Embryonic facial prominence (tissue), 1 donor: ENCODE measurements around the gene FHIT.
"Not testable (repeated sequence)": the region's sequence is repeated elsewhere in the genome, so short reads cannot be mapped to it uniquely, and the experiment has no call there.

Experiments
- DNase-seq: peaks from one replicate; pipeline ENCODE4 v3.0.0-alpha.2; 2016; ENCODE audit errors: extremely low spot score

FHIT gene

GRCh38 chr3:60989626-60990441 is 261.4 kb downstream of the FHIT start:
- DNase-seq = no peak

DNA sequence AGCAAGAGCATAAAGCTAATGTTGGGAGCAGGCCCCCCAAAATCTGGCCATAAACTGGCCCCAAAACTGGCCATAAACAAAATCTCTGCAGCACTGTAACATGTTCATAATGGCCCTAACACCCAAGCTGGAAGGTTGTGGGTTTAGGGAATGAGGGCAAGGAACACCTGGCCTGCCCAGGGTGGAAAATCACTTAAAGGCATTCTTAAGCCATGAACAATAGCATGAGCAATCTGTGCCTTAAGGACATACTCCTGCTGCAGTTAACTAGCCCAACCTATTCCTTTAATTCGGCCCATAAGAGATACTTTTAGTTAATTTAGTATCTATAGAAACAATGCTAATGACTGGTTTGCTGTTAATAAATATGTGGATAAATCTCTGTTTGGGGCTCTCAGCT is 264.1 kb downstream of the FHIT start:
- DNase-seq = not testable (repeated sequence)

GRCh38 chr3:60986552-60986951 is 264.7 kb downstream of the FHIT start:
- no peak for DNase-seq

DNA sequence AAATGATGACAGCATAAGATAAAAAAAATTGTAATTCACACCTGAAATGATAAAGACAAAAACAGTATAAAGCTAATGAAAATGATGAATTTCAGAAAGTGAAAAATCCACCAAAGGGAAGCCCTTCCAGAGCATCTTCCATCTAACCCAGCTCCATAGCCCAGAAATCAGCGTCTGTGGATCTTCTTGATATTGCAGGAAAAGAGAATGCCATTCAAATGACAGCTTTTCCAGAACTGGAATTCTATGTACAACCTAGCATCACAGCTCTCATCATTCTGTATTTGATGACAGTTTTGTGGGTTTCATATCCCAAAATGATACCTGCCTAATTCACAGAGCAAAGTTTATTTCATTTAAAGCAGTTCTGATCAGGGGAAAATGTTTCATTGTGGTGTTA is 267.3 kb downstream of the FHIT start:
- no peak for DNase-seq

- no peak for DNase-seq
Measured at GRCh38 chr3:60980342-60980692, 270.9 kb downstream of the FHIT start.

- DNase-seq = no peak
Measured at GRCh38 chr3:60979461-60980341, 271.6 kb downstream of the FHIT start.

GRCh38 chr3:60973321-60973720 is 277.9 kb downstream of the FHIT start:
- DNase-seq = no peak

GRCh38 chr3:60972599-60972998 is 278.7 kb downstream of the FHIT start:
- DNase-seq = no peak

- no peak for DNase-seq
Measured at GRCh38 chr3:60970850-60971249, 280.4 kb downstream of the FHIT start.

GRCh38 chr3:60967141-60967540 is 284.1 kb downstream of the FHIT start:
- no peak for DNase-seq

- no peak for DNase-seq
Measured at GRCh38 chr3:60957541-60957940, 293.7 kb downstream of the FHIT start.

DNA sequence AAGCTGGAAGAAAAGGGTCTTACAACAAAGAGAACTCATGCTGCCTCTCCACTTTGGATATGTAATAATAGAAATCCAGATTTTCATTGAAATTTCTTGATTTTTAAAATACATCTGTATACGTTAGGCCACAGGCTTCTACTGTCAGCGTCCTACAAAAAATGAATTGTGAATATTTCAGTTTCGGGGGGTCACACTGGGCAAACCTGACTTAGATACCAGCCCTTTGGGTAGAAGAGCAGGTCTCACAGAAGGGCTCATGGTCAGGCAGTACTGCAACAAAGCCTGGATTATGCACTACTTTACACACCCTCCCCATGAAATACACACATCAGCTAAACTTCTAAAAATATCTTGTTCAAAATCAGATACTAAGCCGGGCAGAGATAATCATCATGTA is 294.5 kb downstream of the FHIT start:
- no peak for DNase-seq

DNA sequence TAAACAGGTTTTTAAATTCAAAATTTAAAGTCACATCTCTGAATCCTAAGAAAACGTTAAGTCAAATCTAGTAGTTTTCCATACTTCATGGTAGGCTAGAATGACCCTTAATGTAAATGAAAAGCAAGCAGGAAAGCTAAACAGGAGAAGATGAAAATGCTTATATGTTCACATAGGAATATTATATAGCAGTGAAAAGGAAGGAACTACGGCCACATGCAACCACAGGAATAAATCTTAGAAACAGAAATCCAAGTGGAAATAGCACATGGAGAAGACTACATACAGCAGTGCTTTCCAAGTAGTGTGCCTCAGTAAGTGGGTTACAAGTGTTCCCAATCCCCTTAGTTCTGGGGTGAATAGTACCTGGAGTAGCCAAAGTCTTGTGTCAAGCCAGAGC is 296.2 kb downstream of the FHIT start:
- no peak for DNase-seq

DNA sequence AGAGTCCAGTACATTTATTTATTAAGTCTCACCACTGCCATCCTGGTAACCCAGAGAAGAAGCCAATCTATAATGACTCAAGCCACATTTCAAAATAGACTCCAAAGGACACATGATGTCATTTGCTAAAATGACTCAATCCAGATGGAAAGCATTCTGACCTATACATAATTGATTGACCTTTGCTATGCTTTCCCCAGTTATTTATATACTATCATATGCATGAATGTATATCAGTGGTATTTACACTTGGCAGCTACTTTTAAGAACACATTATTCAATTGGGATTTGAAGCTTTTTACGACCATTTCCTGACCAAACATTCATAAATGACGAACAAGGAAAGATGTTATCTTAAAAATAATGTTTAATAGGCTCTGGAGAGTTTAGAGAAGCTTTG is 297.2 kb downstream of the FHIT start:
- peak; percentile 12 for DNase-seq

DNA sequence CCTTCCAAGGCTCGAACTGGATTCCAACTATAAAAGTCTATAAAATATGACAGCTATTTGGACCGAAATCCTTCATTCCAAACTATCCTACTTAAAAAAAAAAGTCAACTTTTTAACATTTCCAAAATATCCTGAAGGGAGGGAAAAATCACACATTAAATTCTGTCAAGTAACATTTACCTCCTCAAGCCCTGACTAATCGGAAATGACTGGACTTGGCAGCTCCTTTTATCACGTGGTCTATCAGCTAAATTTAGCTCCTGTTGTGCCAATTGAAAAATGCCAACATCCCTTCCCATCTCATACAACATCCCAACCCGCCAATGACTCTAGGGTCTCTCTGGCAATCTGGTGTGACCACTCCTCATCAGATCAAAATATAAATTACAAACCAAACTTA is 297.9 kb downstream of the FHIT start:
- DNase-seq = peak; percentile 14

DNA sequence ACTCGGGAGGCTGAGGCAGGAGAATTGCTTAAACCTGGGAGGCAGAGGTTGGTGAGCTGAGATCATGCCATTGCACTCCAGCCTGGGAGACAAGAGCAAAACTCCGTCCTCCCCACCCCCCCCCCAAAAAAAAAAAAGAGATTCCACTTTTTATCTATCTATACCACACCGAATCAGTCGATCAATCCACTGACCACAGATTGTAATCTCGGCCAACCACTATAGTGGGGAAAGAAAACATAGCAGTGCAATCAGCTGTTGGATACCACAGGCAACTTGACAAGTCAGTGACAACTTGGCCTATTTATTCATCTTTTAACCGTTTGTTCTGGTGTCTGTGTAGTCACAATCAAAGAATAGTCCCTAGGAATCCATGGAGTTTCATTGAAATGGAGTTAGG is 299.2 kb downstream of the FHIT start:
- no peak for DNase-seq

DNA sequence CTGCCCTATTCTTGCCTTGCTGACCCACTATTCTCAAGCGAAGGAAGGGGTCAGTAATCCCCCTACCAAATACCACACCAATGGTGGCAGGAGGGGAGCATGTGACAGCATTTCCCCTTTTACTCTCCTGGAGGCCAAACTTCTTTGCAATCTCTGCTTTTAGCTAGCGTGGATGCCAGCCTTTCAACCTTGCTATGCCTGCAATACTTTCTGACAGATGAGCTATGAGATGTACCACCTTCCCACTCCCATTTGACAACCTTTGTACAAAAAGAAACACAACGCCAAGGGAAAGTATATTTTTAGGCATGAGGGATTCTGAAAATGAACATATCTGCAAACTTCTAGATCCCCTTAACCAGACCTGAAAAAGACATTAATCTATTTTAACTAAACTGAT is 302.1 kb downstream of the FHIT start:
- DNase-seq = no peak

DNA sequence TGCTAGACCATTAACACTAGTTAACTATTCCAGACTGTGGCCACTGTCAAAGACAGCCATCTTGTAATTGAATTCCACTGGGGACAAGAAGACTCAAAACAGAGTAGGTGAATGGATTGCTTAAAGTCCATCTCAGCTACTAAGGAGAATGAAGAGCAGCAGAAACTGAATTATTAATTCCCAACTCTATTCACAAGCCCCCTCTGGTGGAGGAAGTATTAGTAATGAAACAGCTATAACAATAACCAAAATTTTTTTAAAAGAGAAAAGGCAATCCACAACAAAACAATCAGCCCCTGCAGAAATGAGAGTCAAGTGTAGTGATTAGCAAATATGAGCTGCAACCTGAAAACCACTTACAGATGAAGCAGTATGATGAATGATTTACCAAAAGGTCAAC is 302.8 kb downstream of the FHIT start:
- no peak for DNase-seq

GRCh38 chr3:60935709-60936108 is 315.5 kb downstream of the FHIT start:
- DNase-seq = no peak

- no peak for DNase-seq
Measured at GRCh38 chr3:60933824-60934223, 317.4 kb downstream of the FHIT start.

DNA sequence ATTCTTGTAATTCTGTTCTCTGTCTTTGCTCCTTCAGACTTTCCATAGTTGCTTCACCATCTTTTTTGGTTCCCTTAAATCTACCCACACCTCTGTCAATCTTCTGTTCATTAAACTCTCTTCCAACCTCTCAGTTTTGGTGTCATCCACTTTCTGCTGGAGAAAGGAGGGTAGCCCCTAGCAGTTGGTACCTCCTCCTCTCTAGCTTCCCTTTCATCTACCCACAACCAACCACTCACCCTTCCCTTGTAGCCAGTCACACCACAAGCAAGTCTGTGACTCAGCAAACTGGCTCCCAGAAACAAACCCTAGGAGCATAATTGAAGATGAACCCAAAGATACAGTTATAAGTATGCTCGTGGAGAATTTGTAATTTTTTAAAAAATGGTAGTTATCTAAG is 318.6 kb downstream of the FHIT start:
- no peak for DNase-seq

GRCh38 chr3:60932170-60932569 is 319.1 kb downstream of the FHIT start:
- no peak for DNase-seq

- no peak for DNase-seq
Measured at GRCh38 chr3:60931452-60931851, 319.8 kb downstream of the FHIT start.
